Measurements from ENCODE around the gene TUBGCP5. TPM values are rescaled to one million over a fixed set of nuclear protein-coding genes. Genes with fewer than 3 reads are reported as not detected.
"Not testable (repeated sequence)": the region's sequence is repeated elsewhere in the genome, so short reads cannot be mapped to it uniquely, and the experiment has no call there.

TUBGCP5 gene
- total RNA-seq, 2 donors from 2014 or later, result 21.1 to 22.3 TPM

GRCh38 chr15:23057707-23058106 lies 18.3 kb upstream of the TUBGCP5 start:
- H3K27ac Mint-ChIP-seq, result no peak overlapping the region
- DNase-seq (no peak), ATAC-seq (no peak)
- H3K36me3 Mint-ChIP-seq (ENCODE audit: low read depth), result no peaks in the 10 kb centered on the region
- no peak overlapping the region for H3K4me3 Mint-ChIP-seq
- H3K9me3 ChIP-seq (ENCODE audit: control insufficient read depth, low read length, poor library complexity, severe bottlenecking), result no peaks in the 10 kb centered on the region
- H3K4me1 Mint-ChIP-seq, result peaks cover 2% of the 10 kb centered on the region
- H3K27me3 Mint-ChIP-seq, result peaks cover 6% of the 10 kb centered on the region

- no peak overlapping the region for H3K27ac Mint-ChIP-seq
- H3K36me3 Mint-ChIP-seq (ENCODE audit: low read depth), result no peaks in the 10 kb centered on the region
- H3K9me3 ChIP-seq (ENCODE audit: control insufficient read depth, low read length, poor library complexity, severe bottlenecking), result no peaks in the 10 kb centered on the region
- DNase-seq (no peak), ATAC-seq (no peak)
- peaks cover 6% of the 10 kb centered on the region for H3K27me3 Mint-ChIP-seq
- H3K4me1 Mint-ChIP-seq, result peaks cover 3% of the 10 kb centered on the region
- no peak overlapping the region for H3K4me3 Mint-ChIP-seq
Observed at GRCh38 chr15:23055316-23055715, 15.9 kb upstream of the TUBGCP5 start.

- no peaks in the 10 kb centered on the region for H3K9me3 ChIP-seq (ENCODE audit: control insufficient read depth, low read length, poor library complexity, severe bottlenecking)
- H3K27ac Mint-ChIP-seq, result no peak overlapping the region
- H3K4me1 Mint-ChIP-seq, result peaks cover 3% of the 10 kb centered on the region
- no peak overlapping the region for H3K4me3 Mint-ChIP-seq
- no peak for ATAC-seq
- H3K36me3 Mint-ChIP-seq (ENCODE audit: low read depth), result no peaks in the 10 kb centered on the region
- DNase-seq, result no peak
- peaks cover 6% of the 10 kb centered on the region for H3K27me3 Mint-ChIP-seq
Observed at GRCh38 chr15:23052522-23052921, 13.2 kb upstream of the TUBGCP5 start.

- H3K4me3 Mint-ChIP-seq, result no peak overlapping the region
- peaks cover 3% of the 10 kb centered on the region for H3K4me1 Mint-ChIP-seq
- H3K27me3 Mint-ChIP-seq, result peaks cover 4% of the 10 kb centered on the region
- no peaks in the 10 kb centered on the region for H3K36me3 Mint-ChIP-seq (ENCODE audit: low read depth)
- H3K27ac Mint-ChIP-seq, result no peak overlapping the region
- DNase-seq, result no peak
- no peaks in the 10 kb centered on the region for H3K9me3 ChIP-seq (ENCODE audit: control insufficient read depth, low read length, poor library complexity, severe bottlenecking)
- no peak for ATAC-seq
Observed at GRCh38 chr15:23050708-23051107, 11.3 kb upstream of the TUBGCP5 start.

- DNase-seq (no peak), ATAC-seq (no peak)
- no peaks in the 10 kb centered on the region for H3K27me3 Mint-ChIP-seq
- H3K4me1 Mint-ChIP-seq, result peaks cover 3% of the 10 kb centered on the region
- H3K36me3 Mint-ChIP-seq (ENCODE audit: low read depth), result no peaks in the 10 kb centered on the region
- H3K9me3 ChIP-seq (ENCODE audit: control insufficient read depth, low read length, poor library complexity, severe bottlenecking), result no peaks in the 10 kb centered on the region
- no peak overlapping the region for H3K27ac Mint-ChIP-seq
- H3K4me3 Mint-ChIP-seq, result no peak overlapping the region
Observed at GRCh38 chr15:23049984-23050628, 10.7 kb upstream of the TUBGCP5 start.

GRCh38 chr15:23048572-23049282 lies 9.4 kb upstream of the TUBGCP5 start:
- not testable (repeated sequence) for H3K4me1 Mint-ChIP-seq; ATAC-seq; H3K27ac Mint-ChIP-seq; H3K27me3 Mint-ChIP-seq; H3K9me3 ChIP-seq (ENCODE audit: control insufficient read depth, low read length, poor library complexity, severe bottlenecking); H3K4me3 Mint-ChIP-seq; H3K36me3 Mint-ChIP-seq (ENCODE audit: low read depth); DNase-seq

GRCh38 chr15:23043987-23044386 lies 4.6 kb upstream of the TUBGCP5 start:
- ATAC-seq; H3K27me3 Mint-ChIP-seq; H3K36me3 Mint-ChIP-seq (ENCODE audit: low read depth); DNase-seq; H3K4me3 Mint-ChIP-seq; H3K9me3 ChIP-seq (ENCODE audit: control insufficient read depth, low read length, poor library complexity, severe bottlenecking); H3K4me1 Mint-ChIP-seq; H3K27ac Mint-ChIP-seq: not testable (repeated sequence)

- H3K36me3 Mint-ChIP-seq (ENCODE audit: low read depth); H3K27me3 Mint-ChIP-seq; H3K4me1 Mint-ChIP-seq; H3K9me3 ChIP-seq (ENCODE audit: control insufficient read depth, low read length, poor library complexity, severe bottlenecking); DNase-seq; H3K27ac Mint-ChIP-seq; ATAC-seq; H3K4me3 Mint-ChIP-seq: not testable (repeated sequence)
Observed at GRCh38 chr15:23043535-23043934, 4.2 kb upstream of the TUBGCP5 start.

GRCh38 chr15:23041736-23042135 lies 2.4 kb upstream of the TUBGCP5 start:
- H3K9me3 ChIP-seq (ENCODE audit: control insufficient read depth, low read length, poor library complexity, severe bottlenecking); H3K27me3 Mint-ChIP-seq; ATAC-seq; H3K4me1 Mint-ChIP-seq; DNase-seq; H3K36me3 Mint-ChIP-seq (ENCODE audit: low read depth); H3K4me3 Mint-ChIP-seq; H3K27ac Mint-ChIP-seq: not testable (repeated sequence)

- no peaks in the 10 kb centered on the region for H3K36me3 Mint-ChIP-seq (ENCODE audit: low read depth)
- no peaks in the 10 kb centered on the region for H3K9me3 ChIP-seq (ENCODE audit: control insufficient read depth, low read length, poor library complexity, severe bottlenecking)
- H3K27ac Mint-ChIP-seq, result peak overlapping the region; percentile 87
- peak overlapping the region; percentile 94 for H3K4me3 Mint-ChIP-seq
- no peak for DNase-seq
- H3K27me3 Mint-ChIP-seq, result no peaks in the 10 kb centered on the region
- peaks cover 14% of the 10 kb centered on the region for H3K4me1 Mint-ChIP-seq
- ATAC-seq, result peak; percentile 23
Observed at GRCh38 chr15:23039917-23040281, 530 bp upstream of the TUBGCP5 start.

GRCh38 chr15:23038726-23039142 lies 635 bp downstream of the TUBGCP5 start:
- H3K27ac Mint-ChIP-seq, result peak overlapping the region; percentile 87
- H3K36me3 Mint-ChIP-seq (ENCODE audit: low read depth), result peaks cover 3% of the 10 kb centered on the region
- no peaks in the 10 kb centered on the region for H3K9me3 ChIP-seq (ENCODE audit: control insufficient read depth, low read length, poor library complexity, severe bottlenecking)
- no peak for DNase-seq
- H3K27me3 Mint-ChIP-seq, result no peaks in the 10 kb centered on the region
- peaks cover 19% of the 10 kb centered on the region for H3K4me1 Mint-ChIP-seq
- H3K4me3 Mint-ChIP-seq, result peak overlapping the region; percentile 94
- no peak for ATAC-seq

- no peaks in the 10 kb centered on the region for H3K9me3 ChIP-seq (ENCODE audit: control insufficient read depth, low read length, poor library complexity, severe bottlenecking)
- ATAC-seq (no peak), DNase-seq (peak in 1 of 3 donors; percentile 33)
- Mint-ChIP-seq H3K4me3 (no peak overlapping the region), H3K36me3 (ENCODE audit: low read depth) (peaks cover 3% of the 10 kb centered on the region), H3K27ac (no peak overlapping the region), H3K4me1 (peaks cover 19% of the 10 kb centered on the region), H3K27me3 (no peaks in the 10 kb centered on the region)
Observed at GRCh38 chr15:23035964-23036566, 3.3 kb downstream of the TUBGCP5 start.

- no peaks in the 10 kb centered on the region for H3K9me3 ChIP-seq (ENCODE audit: control insufficient read depth, low read length, poor library complexity, severe bottlenecking)
- Mint-ChIP-seq H3K27me3 (no peaks in the 10 kb centered on the region), H3K27ac (no peak overlapping the region), H3K4me3 (no peak overlapping the region), H3K36me3 (ENCODE audit: low read depth) (peaks cover 3% of the 10 kb centered on the region), H3K4me1 (peaks cover 19% of the 10 kb centered on the region)
- ATAC-seq (no peak), DNase-seq (no peak)
Observed at GRCh38 chr15:23033979-23034378, 5.4 kb downstream of the TUBGCP5 start.

Data from T-helper 17 cell (primary cell).